Measurements from ENCODE around the gene NOVA1.

The NOVA1 gene

GRCh38 chr14:26605602-26606001 is 7.8 kb upstream of the NOVA1 start:
- H3K4me3 ChIP-seq (ENCODE audit: low read depth, low read length): no peak overlapping the region
- H3K79me2 ChIP-seq (ENCODE audit: control insufficient read depth, insufficient read depth, low read length, unreplicated experiment): no peaks in the 10 kb centered on the region
- no peak overlapping the region for H2AFZ ChIP-seq (ENCODE audit: low read length, unreplicated experiment)
- no peaks in the 10 kb centered on the region for H3K36me3 ChIP-seq (ENCODE audit: insufficient read depth, low read length)
- H3K4me1 ChIP-seq (ENCODE audit: control insufficient read depth, insufficient read depth, low read length, unreplicated experiment): no peaks in the 10 kb centered on the region
- H3K27me3 ChIP-seq (ENCODE audit: insufficient read depth, low read length): no peaks in the 10 kb centered on the region
- H3K27ac ChIP-seq (ENCODE audit: low read depth, low read length): no peak overlapping the region

GRCh38 chr14:26602902-26603301 is 5.1 kb upstream of the NOVA1 start:
- H3K4me1 ChIP-seq (ENCODE audit: control insufficient read depth, insufficient read depth, low read length, unreplicated experiment): no peaks in the 10 kb centered on the region
- no peak overlapping the region for H3K4me3 ChIP-seq (ENCODE audit: low read depth, low read length)
- no peak overlapping the region for H2AFZ ChIP-seq (ENCODE audit: low read length, unreplicated experiment)
- no peaks in the 10 kb centered on the region for H3K36me3 ChIP-seq (ENCODE audit: insufficient read depth, low read length)
- 0 out of 2 replicates have a peak, but pooled peaks cover 3% of the 10 kb centered on the region for H3K27me3 ChIP-seq (ENCODE audit: insufficient read depth, low read length)
- no peak overlapping the region for H3K27ac ChIP-seq (ENCODE audit: low read depth, low read length)
- H3K79me2 ChIP-seq (ENCODE audit: control insufficient read depth, insufficient read depth, low read length, unreplicated experiment): no peaks in the 10 kb centered on the region

GRCh38 chr14:26601856-26602255 is 4.0 kb upstream of the NOVA1 start:
- Histone ChIP-seq H3K4me3 (ENCODE audit: low read depth, low read length) (no peak overlapping the region), H3K4me1 (ENCODE audit: control insufficient read depth, insufficient read depth, low read length, unreplicated experiment) (no peaks in the 10 kb centered on the region), H3K27ac (ENCODE audit: low read depth, low read length) (no peak overlapping the region), H2AFZ (ENCODE audit: low read length, unreplicated experiment) (no peak overlapping the region), H3K36me3 (ENCODE audit: insufficient read depth, low read length) (no peaks in the 10 kb centered on the region), H3K27me3 (ENCODE audit: insufficient read depth, low read length) (0 out of 2 replicates have a peak, but pooled peaks cover 3% of the 10 kb centered on the region), H3K79me2 (ENCODE audit: control insufficient read depth, insufficient read depth, low read length, unreplicated experiment) (no peaks in the 10 kb centered on the region)

GRCh38 chr14:26599291-26599690 is 1.5 kb upstream of the NOVA1 start:
- Histone ChIP-seq H3K79me2 (ENCODE audit: control insufficient read depth, insufficient read depth, low read length, unreplicated experiment) (no peaks in the 10 kb centered on the region), H3K4me3 (ENCODE audit: low read depth, low read length) (peak overlapping the region; percentile 94), H3K27me3 (ENCODE audit: insufficient read depth, low read length) (0 out of 2 replicates have a peak, but pooled peaks cover 3% of the 10 kb centered on the region), H2AFZ (ENCODE audit: low read length, unreplicated experiment) (peak overlapping the region; percentile 97), H3K27ac (ENCODE audit: low read depth, low read length) (no peak overlapping the region), H3K36me3 (ENCODE audit: insufficient read depth, low read length) (no peaks in the 10 kb centered on the region), H3K4me1 (ENCODE audit: control insufficient read depth, insufficient read depth, low read length, unreplicated experiment) (peaks cover 13% of the 10 kb centered on the region)

GRCh38 chr14:26598672-26599131 is 869 bp upstream of the NOVA1 start:
- Histone ChIP-seq H3K4me1 (ENCODE audit: control insufficient read depth, insufficient read depth, low read length, unreplicated experiment) (peaks cover 13% of the 10 kb centered on the region), H3K79me2 (ENCODE audit: control insufficient read depth, insufficient read depth, low read length, unreplicated experiment) (no peaks in the 10 kb centered on the region), H3K27me3 (ENCODE audit: insufficient read depth, low read length) (0 out of 2 replicates have a peak, but pooled peaks cover 3% of the 10 kb centered on the region), H2AFZ (ENCODE audit: low read length, unreplicated experiment) (peak overlapping the region; percentile 97), H3K36me3 (ENCODE audit: insufficient read depth, low read length) (no peaks in the 10 kb centered on the region), H3K4me3 (ENCODE audit: low read depth, low read length) (peak overlapping the region; percentile 94), H3K27ac (ENCODE audit: low read depth, low read length) (no peak overlapping the region)

GRCh38 chr14:26598081-26598671 is 343 bp upstream of the NOVA1 start:
- Histone ChIP-seq H3K4me1 (ENCODE audit: control insufficient read depth, insufficient read depth, low read length, unreplicated experiment) (peaks cover 13% of the 10 kb centered on the region), H3K27me3 (ENCODE audit: insufficient read depth, low read length) (0 out of 2 replicates have a peak, but pooled peaks cover 3% of the 10 kb centered on the region), H3K4me3 (ENCODE audit: low read depth, low read length) (peak overlapping the region; percentile 94), H3K79me2 (ENCODE audit: control insufficient read depth, insufficient read depth, low read length, unreplicated experiment) (no peaks in the 10 kb centered on the region), H2AFZ (ENCODE audit: low read length, unreplicated experiment) (peak overlapping the region; percentile 97), H3K36me3 (ENCODE audit: insufficient read depth, low read length) (no peaks in the 10 kb centered on the region), H3K27ac (ENCODE audit: low read depth, low read length) (peak overlapping the region; percentile 43; the same call in 1 of the 2 replicates)

- Histone ChIP-seq H3K4me1 (ENCODE audit: control insufficient read depth, insufficient read depth, low read length, unreplicated experiment) (peaks cover 13% of the 10 kb centered on the region), H3K4me3 (ENCODE audit: low read depth, low read length) (peak overlapping the region; percentile 94), H3K27ac (ENCODE audit: low read depth, low read length) (no peak overlapping the region), H3K36me3 (ENCODE audit: insufficient read depth, low read length) (no peaks in the 10 kb centered on the region), H3K27me3 (ENCODE audit: insufficient read depth, low read length) (0 out of 2 replicates have a peak, but pooled peaks cover 3% of the 10 kb centered on the region), H2AFZ (ENCODE audit: low read length, unreplicated experiment) (peak overlapping the region; percentile 99), H3K79me2 (ENCODE audit: control insufficient read depth, insufficient read depth, low read length, unreplicated experiment) (no peaks in the 10 kb centered on the region)
These were observed 703 bp downstream of the NOVA1 start for GRCh38 chr14:26597071-26597588.

- Histone ChIP-seq H3K27ac (ENCODE audit: low read depth, low read length) (no peak overlapping the region), H2AFZ (ENCODE audit: low read length, unreplicated experiment) (peak overlapping the region; percentile 99), H3K4me3 (ENCODE audit: low read depth, low read length) (peak overlapping the region; percentile 94), H3K4me1 (ENCODE audit: control insufficient read depth, insufficient read depth, low read length, unreplicated experiment) (peaks cover 13% of the 10 kb centered on the region), H3K36me3 (ENCODE audit: insufficient read depth, low read length) (no peaks in the 10 kb centered on the region), H3K27me3 (ENCODE audit: insufficient read depth, low read length) (0 out of 2 replicates have a peak, but pooled peaks cover 3% of the 10 kb centered on the region), H3K79me2 (ENCODE audit: control insufficient read depth, insufficient read depth, low read length, unreplicated experiment) (no peaks in the 10 kb centered on the region)
These were observed 1.2 kb downstream of the NOVA1 start for GRCh38 chr14:26596543-26597061.

GRCh38 chr14:26595926-26596542 is 1.8 kb downstream of the NOVA1 start:
- Histone ChIP-seq H3K4me3 (ENCODE audit: low read depth, low read length) (peak overlapping the region; percentile 94), H3K27ac (ENCODE audit: low read depth, low read length) (no peak overlapping the region), H3K4me1 (ENCODE audit: control insufficient read depth, insufficient read depth, low read length, unreplicated experiment) (peaks cover 13% of the 10 kb centered on the region), H3K27me3 (ENCODE audit: insufficient read depth, low read length) (0 out of 2 replicates have a peak, but pooled peaks cover 3% of the 10 kb centered on the region), H3K79me2 (ENCODE audit: control insufficient read depth, insufficient read depth, low read length, unreplicated experiment) (no peaks in the 10 kb centered on the region), H3K36me3 (ENCODE audit: insufficient read depth, low read length) (no peaks in the 10 kb centered on the region), H2AFZ (ENCODE audit: low read length, unreplicated experiment) (peak overlapping the region; percentile 99)

GRCh38 chr14:26594756-26595545 is 2.9 kb downstream of the NOVA1 start:
- no peak overlapping the region; the same call in 1 of the 2 replicates for H3K4me3 ChIP-seq (ENCODE audit: low read depth, low read length)
- H3K27me3 ChIP-seq (ENCODE audit: insufficient read depth, low read length): 0 out of 2 replicates have a peak, but pooled peaks cover 3% of the 10 kb centered on the region
- no peak overlapping the region for H2AFZ ChIP-seq (ENCODE audit: low read length, unreplicated experiment)
- no peaks in the 10 kb centered on the region for H3K36me3 ChIP-seq (ENCODE audit: insufficient read depth, low read length)
- no peak overlapping the region for H3K27ac ChIP-seq (ENCODE audit: low read depth, low read length)
- peaks cover 13% of the 10 kb centered on the region for H3K4me1 ChIP-seq (ENCODE audit: control insufficient read depth, insufficient read depth, low read length, unreplicated experiment)
- H3K79me2 ChIP-seq (ENCODE audit: control insufficient read depth, insufficient read depth, low read length, unreplicated experiment): no peaks in the 10 kb centered on the region
